Stimulated activated naive CD4-positive, alpha-beta T cell (primary cell): ENCODE measurements around the gene PPDPF.
"Not testable (repeated sequence)": the region's sequence is repeated elsewhere in the genome, so short reads cannot be mapped to it uniquely, and the experiment has no call there.

Experiments used
- DNase-seq, 6 experiments: peaks; one replicate each; lab custom pipeline; 2025; lab: John Stamatoyannopoulos, UW

The PPDPF gene

DNA sequence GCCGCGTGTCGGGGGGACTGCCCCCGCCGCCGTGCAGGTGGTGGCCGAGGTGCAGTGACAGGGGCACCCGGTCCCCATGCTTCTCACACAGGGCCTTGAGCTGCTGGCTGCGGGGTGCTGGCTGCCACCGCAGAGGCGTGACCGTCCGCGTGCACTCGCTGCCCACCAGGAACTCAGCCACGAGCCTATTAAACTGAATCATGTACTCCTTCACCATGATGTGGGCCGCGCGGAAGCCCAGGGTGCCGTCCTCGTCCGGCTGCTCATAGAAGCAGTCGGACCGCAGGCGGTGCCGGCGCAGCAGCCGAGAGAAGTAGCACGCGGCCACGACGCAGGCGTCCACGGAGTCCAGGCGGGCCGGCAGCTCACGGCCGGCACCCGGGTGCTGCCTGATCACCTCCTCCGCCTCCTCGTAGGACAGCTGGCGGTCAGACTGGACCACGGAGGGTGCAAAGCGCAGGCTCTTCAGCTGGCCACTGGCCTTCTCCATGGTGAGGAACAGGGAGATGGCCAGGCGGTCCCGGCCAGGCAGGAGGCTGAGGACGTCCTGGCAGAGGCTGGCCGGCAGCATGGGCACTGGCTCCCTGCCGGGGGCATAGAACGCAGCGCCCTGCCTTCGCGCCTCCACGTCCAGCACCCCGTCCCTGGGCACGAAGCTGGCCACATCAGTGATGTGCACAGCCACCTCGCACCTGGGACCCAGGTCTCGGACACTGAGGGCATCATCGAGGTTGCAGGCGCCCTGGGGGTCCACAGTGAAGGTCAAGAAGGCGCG lies 43.7 kb downstream of the PPDPF start:
- no peak for DNase-seq

DNA sequence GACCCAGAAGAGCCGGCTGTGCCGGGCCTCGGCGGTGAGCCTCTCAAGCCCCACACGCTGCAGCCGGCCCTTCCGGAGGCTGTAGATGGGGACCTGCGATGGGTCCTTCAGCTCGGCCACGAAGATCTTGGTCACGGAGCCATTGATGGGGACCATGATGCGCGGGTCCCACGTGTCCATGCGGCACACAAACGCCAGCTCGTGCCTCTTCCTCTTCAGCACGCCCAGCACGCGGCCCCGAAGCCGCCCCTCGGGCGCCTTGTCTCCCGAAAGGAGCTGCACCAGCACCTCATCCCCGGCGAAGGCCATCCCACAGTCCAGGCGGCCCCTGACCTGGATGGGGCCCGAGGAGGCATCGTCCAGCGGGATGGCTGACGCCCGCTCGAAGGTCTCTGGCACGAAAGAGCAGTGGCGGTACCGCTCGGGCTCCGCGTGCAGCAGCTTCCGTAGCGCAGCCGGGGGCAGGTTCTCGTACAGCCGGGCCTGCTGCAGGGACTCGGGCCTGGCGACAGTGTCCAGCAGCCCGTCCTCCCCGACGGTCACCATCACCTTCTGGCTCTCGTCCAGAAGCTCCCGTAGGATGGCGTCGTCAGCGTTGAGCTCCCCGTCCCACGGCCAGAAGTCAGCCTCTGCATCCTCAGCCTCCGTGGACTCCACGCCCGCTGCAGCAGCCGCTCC lies 44.6 kb downstream of the PPDPF start:
- DNase-seq: no peak

DNA sequence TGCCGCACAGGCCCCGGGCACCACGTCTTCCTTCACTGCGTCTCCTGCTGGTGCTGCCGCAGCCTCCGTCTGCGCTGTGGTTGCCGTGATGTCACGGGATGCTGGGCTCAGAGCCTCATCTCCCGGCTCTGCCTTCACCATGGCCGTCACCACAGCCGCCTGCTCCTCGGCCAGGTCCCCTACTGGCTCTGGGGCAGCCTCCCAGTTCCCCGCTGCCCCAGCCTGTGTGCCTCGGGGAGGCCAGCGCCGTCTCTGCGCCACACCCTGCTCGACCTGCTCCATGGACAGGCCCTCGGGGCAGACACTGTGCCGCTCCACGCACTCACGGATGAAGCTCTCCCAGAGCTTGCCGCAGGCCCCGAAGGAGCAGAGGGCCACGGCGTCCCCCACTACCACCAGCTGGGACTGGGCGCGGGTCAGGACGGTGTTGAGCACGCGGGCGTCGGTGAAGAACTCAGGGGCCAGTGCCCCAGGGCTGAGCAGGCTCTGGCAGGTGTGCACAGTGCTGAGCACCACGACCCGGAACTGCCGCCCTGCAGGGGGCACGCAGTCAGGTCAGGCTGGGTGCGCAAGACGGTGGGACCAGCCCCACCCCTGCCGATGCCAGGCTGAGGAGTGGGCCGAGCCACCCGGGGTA lies 45.3 kb downstream of the PPDPF start:
- no peak for DNase-seq

DNA sequence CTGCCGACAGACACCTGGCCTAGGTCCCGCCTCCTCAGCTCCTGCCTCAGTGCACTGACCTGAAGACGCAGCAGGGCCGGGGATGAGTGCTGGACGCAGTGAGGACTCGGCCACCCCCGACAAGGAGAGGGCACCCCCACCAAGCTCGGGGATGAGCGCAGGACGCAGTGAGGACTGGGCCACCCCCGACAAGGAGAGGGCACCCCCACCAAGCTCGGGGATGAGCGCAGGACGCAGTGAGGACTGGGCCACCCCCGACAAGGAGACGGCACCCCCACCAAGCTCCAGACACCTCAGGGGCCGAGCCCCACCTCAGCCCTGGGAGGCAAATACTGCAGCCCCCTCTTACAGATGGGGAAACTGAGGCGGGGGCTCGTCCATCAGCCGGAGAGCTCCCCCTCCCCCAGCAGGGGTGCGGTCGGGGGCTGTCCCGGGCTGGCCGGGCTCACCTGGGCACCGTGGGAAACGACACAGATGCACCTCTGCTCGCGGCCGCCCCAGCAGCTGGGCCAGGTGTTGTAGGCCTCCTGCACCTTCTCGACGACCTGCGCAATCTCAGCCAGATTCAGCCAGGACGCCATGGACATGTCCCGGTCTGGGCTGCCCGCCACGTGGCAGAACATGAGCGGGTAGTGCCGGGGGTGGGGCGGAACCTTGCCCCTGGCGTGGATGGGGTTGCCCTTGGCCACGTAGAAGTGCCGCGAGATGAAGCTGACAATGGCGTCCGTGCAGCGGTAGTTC lies 46.0 kb downstream of the PPDPF start:
- DNase-seq: no peak

DNA sequence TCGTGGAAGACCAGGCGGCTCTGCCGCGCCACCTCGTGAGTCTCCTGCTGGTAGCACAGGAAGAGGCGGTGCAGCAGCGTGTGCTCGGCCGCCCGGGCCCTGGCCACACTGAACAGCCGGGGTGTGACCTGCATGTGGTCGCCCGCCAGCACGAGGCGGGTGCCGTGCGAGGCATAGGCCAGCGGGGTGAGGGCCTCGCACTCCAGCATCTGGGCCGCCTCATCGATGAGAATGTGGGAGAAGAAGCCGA lies 46.5 kb downstream of the PPDPF start:
- no peak for DNase-seq

DNA sequence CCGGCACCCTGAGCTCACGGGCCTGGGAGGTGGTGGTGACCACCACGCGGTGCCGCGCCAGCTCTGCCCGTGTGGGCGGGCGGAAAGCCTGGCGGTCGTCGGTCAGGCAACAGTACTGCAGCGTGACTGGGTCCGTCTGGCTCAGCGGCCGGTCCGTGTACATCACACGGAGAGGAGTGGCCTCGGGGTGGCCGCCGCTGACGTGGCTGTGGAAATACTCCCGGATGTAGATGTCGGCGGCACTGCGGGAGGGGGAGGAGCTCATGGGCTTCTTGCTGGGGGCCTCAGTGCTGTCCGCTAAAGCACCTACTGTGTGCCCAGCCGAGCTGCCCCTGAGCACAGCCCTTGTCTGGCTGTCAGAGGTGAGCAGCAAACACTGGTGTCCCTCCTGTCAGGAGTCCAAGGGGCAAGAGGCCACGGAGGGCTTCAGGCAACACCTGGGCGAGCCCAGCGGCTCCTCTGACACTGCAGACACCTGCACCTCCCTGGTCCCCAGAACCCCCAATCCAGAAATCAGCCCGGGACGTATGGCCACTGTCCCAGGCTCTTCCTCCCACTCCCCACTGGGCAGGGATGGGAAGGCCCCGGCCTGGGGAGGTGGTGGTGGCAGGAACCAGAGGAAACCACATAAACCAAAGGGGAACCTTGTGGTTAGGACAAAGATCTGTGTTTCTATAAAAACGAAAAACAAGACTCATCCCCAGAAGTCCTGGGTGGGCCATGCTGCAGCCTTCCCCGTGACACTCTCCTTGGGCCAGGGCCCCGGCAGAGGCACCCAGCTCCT lies 47.0 kb downstream of the PPDPF start:
- DNase-seq: peak in 5 of 6 experiments; percentile 10 to 66 (median 31)

DNA sequence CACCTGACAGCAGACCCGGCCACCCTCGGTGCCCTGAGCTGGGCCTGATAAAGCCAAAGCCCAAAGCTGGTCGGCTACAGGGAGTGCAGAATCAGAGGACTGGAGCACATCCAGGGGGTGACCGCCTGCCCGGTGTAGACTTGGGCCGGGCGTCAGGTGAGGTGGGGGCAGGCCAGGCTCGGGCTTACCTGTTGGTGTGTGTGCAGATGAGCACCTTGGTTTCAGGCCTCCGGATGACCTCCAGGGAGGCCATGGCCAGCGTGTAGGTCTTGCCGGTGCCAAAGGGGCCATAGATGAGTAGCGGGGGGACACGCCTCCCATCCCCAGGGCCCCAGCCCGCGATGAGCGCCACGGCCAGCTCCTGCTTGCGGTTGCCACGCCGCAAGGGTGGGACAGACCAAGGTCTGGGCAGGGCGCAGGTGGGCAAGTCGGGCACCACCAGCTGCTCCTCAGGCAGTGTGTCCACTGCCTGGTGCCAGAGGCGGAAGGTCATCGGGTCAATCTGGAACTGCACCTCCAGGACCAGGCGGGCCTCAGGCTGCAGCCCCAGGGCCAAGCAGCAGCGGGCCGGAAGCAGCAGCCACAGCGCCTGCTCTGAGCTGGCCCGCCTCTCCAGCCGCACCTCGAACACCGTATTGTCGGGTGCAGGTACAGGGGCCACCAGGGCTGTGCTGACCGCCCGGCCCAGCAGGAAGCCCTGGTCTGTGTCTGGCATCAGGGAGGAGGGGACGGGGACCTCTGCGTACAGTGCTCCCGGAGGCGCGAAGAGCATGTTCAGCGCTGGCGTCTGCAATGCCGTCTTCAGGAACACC lies 47.8 kb downstream of the PPDPF start:
- DNase-seq: peak in 2 of 6 experiments; percentile 14 to 46

DNA sequence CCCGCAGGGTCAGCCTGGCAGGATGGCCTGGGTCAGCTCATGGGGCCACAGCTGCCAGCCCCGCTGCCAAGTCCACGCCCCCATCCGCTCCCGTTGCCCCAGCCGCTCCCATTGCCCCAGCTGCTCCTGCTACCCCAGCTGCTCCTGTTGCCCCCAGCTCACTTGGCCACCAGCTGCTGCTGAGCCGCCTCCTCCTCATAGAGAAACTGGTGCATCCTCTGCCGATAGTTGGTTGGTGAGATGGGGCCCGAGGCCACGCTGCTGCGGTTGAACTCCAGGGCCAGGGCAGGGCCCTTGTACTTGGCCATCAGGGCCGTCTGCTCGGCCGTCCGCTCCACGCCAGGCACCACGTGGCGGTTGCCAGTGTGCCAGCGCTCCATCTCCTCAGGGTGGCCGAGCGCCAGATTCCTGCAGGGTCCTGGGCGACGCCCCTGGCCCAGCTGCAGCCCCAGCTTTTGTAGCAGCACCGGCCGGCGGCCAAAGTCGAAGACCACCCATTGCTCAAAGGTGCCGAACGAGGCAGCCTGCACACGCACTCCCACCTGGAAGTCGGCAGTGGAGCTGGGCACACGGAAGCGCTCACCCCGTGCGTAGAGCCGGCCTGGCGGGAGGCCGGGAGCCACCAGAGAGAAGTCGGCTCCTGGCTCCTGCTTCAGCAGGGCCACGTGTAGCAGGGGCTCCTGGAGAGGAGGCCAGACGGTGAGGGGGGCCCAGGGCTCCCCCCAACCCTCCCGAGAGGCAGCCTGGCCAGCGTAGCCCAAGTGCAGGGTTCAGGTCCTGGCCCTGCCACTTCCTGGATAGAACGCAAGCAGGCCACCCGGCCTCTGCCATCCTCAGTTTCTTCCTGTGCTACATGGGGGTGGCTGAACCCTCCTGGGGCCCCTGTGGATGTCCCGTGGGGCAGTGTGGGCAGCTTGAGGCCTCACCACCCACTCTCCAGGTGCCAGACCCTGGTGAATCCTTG lies 48.7 kb downstream of the PPDPF start:
- no peak for DNase-seq

DNA sequence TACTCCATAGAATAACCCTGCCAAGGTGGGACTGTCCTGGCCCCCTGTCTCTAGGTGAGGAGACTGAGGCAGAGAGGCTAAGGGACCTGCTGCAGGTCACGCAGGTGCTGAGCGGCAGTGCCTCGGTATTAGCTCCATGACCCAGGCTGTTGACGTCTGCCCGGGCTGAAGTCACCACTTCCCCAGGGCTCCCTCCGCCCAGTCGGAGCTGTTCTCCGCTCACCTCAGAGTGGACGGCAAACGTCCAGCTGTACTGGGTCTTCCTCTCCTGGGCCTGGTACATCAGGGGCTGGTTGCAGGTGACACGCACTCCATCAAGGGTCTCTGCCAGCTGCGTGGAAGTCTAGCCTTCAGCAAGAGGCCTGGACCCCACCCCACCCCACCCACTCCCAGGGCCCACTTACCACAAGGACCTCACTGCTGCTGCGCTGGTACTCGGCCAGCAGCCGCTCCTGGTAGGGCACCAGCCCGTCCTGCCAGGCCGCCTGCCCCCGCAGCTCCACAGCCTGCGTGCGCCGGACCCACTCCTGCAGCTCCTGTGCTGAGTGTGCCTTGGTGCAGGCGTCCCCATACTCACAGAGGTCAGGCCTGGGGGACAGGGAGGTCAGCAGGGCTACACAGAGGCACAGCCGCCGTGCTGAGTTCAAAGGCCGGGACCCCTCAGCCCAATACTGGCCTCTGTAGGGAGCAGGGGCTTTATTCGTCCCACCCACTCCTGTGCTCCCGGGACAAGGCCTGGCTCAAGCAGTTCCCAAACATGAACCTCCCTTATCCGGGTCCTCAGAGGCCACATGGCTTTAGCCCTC lies 49.9 kb downstream of the PPDPF start:
- DNase-seq: no peak

DNA sequence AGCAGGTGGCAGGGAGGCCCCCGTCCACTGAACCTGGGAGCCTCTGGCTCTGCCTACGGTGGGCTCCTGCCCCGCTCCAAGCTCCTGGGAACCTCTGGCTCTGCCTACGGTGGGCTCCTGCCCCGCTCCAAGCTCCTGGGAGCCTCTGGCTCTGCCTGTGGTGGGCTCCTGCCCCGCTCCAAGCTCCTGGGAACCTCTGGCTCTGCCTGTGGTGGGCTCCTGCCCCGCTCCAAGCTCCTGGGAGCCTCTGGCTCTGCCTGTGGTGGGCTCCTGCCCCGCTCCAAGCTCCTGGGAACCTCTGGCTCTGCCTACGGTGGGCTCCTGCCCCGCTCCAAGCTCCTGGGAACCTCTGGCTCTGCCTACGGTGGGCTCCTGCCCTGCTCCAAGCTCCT lies 50.5 kb downstream of the PPDPF start:
- DNase-seq: not testable (repeated sequence)
